ENCODE results near the gene TAF11L2.
"Not testable (repeated sequence)": the region's sequence is repeated elsewhere in the genome, so short reads cannot be mapped to it uniquely, and the experiment has no call there.

The TAF11L2 gene

DNA sequence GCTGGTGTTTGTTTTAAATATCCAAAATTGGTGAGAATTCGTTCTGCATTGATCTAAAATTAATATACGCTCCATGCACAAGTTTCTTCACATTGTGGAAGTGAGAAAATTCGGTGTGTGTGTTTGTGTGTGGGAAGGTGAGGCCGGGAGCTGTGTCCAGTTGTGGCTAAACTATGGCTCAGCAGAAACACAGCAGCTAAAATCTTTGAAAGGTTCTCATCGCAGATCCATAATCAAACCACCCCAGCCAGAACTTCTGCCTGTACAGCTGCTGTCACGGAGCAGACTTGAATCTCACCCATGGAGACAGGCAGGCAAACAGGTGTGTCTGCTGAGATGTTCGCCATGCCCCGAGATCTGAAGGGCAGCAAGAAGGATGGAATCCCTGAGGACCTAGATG lies at the start of gene TAF11L2:
Gene TAF11L2, plus strand, starts transcription at position 301 of the 400 bp plus-strand sequence.
- DNase-seq, result not testable (repeated sequence)

DNA sequence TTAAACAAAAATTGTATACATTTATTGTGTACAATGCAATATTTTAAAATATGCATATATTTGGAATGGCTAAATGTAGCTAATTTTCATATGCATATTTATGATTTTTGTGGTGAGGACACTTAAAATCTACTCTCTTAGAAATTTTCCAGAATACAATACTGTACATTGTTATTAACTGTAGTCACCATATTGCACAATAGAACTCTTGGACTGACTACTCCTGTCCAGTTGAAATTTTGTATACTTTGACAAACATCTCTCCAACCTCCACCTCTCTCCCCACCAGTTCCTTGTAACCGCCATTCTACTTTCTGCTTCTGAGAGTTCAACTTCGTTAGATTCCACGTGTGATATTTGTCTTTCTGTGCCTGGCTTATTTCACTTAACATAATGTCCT lies 49.2 kb upstream of the TAF11L2 start:
- no peak for DNase-seq

DNA sequence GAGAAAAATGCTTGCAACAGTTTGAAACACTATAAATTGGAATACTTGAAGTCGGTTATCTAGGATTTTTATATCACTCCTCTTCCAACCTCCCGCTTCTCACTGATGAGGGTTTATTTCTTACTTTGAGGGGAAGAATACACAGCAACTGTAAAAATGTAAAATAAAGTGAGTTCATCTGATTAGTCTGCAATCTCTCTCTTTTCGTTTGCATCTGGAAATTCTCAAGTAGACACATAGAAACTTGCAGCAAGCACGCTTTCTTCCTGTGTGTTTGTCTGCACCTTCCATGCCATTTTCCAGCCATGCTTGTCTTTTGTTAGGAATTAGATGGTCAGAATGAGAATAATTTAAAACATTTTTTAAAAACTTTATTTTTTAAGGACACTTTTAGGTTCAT lies 45.1 kb upstream of the TAF11L2 start:
- no peak for DNase-seq

DNA sequence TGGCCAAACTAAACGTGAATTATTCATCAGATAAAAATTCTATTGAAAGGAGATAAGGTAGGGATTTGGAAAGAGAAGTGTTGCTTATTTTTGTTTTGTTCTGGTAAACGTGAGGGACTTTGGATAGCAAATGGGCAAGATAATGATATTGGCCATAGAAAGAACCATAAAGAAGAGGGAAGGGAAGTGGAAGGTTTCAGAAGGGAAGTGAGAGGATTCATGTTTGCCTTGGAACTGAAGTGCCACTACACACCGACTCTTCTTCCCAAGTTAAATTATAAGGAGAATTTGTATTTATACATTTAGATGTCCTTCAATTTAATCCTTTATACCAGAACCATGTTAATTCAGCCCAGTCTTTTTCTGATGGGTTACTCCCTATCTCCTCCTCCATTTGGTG lies 42.1 kb upstream of the TAF11L2 start:
- no peak for DNase-seq

DNA sequence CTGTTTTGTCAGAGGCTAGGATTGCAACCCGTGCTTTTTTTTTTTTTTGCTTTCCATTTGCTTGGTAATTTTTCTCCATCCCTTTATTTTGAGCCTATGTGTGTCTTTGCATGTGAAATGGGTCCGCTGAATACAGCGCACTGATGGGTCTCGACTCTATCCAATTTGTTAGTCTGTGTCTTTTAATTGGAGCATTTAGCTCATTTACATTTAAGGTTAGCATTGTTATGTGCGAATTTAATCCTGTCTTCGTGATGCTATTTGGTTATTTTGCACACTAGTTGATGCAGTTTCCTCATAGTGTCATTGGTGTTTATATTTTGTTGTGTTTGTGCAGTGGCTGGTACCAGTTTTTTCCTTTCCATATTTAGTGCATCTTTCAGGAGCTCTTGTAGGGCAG lies 36.2 kb upstream of the TAF11L2 start:
- no peak for DNase-seq

DNA sequence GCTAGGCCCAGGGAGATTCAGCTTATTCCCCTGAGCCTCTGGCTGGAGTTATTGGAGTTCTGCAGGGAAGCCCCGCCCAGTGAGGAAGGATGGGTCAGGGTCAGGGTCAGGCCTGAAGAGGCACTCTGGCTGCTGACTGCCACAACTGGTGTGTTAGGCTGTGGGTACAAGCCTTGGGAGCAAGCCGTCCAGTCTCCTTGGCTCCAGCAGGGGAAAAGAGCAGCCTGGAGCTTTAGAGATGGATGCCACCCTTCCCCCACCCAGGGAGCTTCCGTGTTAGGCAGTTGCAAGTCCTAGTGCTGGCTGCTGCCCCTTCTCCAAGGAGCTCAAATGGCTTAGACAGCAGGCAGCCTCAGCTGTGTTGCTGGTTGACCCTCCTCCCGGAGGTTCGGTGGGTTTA lies 34.4 kb upstream of the TAF11L2 start:
- no peak for DNase-seq

DNA sequence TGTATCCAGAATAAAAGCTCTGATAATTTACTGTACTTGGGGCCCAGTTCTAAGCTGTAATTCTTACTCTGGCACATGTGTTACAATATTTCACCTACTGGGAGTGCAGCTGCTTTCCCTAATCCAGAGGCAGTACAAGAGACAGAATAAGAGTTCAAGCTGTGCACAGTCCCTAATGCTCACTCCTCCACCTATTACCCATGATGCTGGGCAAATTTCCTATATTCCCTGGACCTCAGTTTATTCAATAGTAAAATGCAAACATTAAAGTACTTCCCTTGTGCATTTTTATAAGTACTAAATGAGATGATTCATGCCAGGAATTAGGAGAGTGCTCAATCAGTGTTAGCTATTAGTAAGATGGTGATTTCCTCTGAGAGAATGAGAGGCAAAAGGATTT lies 28.0 kb upstream of the TAF11L2 start:
- DNase-seq, result no peak

DNA sequence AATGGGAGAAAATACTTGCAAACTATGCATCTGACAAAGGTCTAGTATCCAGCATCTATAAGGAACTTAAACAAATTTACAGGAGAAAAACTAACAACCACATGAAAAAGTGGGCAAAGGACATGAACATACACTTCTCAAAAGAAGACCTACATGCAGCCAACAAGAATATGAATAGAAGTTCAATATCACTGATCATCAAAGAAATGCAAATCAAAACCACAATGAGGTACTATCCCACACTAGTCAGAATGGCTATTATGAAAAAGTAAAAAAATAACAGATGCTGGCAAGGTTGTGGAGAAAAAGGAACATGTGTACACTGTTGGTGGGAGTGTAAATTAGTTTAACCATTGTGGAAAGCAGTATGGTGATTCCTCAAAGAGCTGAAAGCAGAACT lies 23.0 kb upstream of the TAF11L2 start:
- not testable (repeated sequence) for DNase-seq

DNA sequence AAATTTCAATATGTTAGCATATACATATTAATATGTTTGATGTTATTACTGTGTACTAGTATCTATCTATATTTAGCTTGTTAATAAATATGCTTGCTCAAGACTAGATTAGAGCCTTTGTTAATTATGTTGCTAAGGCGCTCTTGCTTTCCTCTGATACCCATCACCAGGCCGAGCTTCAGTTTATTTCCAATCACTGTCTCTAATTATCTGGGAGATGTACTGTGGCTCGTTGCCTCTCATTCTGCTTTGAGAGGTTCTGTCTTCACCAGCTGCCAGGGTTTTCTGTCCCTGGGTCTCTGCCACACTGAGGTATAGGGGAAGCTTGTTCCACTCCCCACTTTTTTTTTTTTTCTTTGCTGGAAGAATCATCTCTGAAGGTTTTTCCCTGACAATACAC lies 21.0 kb upstream of the TAF11L2 start:
- DNase-seq, result no peak

DNA sequence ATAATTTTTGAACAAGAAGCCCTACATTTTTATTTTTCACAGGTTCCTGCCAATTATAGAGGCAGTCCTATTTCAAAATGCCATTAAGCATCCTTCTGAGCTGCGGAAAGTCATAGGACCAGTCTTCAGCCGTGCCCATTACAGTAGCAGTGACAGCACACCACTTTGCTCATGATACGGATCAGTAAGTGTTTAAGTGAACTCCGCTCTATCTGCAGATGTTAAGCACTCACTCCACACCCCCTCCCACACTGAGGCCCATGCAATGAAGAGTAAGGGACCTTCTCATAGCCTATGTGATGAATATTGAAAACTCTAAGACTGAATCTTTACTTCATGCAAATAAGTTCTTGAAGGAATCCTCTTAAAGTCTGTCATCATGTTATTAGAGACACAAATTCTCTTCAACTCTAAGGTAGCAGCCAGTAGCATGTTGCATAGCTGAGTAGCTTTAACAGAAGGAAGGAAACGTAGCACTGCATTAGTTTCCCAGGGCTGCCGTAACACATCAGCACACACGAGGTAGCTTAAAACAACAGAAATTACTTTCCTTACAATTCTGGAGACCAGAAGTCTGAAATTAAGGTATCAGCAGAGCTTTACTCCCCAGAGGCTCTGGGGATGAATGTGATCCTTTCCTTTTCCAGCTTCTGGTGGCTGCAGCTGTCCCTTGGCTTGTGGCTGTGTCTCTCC lies 20.3 kb upstream of the TAF11L2 start:
- DNase-seq, result no peak

DNA sequence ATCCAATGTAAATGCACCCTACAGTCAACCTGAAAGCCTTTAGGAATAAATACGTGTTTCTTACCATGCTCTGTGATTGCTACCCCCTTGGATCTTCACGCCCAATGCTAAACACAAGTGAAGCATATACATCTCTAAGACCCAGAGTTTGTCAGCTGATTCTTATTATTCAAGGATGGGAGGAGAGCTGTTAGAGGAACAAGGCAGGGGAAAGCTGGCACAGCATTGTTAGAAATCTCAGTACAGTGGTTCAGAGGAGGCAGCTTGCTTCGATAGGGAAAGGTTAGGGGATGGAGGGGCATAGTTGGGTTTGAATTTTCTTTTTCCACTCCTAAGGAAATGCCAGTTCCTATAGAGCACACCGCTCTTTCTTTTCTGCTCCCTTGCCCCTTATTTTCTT lies 16.7 kb upstream of the TAF11L2 start:
- DNase-seq, result no peak

DNA sequence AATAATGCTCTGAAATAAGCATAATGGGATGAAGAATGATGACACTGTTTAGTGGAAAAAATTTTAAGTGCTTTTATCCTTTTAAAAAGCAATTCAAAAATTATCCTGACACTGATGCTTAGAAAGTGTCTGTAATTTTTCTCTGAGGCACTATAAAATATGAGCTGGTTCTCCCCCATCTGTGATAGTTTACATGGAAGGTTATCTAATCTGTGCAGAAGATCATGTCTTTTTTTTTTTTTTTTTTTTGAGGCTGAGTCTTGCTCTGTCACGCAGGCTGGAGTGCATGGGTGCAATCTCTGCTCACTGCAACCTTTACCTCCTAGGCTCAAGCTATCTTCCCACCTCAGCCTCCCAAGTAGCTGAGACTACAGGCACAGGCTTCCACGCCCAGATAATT lies 15.2 kb upstream of the TAF11L2 start:
- DNase-seq, result no peak

DNA sequence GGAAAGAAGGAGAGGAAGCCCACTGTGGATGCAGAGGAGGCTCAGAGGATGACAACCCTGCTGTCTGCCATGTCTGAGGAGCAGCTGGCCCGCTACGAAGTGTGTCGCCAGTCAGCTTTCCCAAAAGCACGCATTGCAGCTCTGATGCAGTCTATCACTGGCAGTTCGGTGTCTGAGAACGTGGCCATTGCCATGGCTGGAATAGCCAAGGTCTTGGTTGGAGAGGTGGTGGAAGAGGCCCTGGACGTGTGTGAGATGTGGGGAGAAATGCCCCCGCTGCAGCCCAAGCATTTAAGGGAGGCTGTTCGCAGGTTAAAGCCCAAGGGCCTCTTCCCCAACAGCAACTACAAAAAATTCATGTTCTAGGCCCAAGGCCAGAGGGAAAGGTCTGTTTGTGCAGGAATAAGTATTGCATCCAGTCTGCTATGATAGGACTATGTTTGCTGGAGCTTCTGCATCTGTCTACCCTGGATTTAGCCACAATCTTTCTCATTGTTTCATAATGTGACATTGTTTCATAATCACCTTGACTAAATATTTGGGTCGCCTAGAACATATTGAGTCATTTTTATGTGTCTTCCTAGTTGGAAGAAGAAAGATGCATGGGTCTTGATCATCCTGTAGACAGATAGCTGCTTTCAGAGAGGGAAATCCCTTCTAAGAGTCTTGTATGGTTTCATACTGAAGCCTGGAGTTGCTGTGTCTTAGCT lies 11.4 kb upstream of the TAF11L2 start:
- not testable (repeated sequence) for DNase-seq

DNA sequence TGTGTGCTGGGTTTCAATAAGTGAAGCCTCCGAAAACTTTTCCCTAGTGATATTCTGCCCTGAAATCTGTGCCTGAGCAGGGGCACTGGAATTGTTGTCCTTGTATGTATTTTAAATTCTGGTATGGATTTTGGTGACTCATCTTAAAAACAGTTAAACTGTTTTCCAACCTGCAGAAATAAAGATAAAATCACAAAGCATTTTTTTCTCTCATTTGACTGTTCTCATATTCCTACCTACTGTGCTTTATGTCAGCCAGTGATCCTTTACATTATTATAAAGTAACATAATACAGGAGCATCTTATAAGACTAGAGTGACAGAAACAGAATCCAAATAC lies 10.9 kb upstream of the TAF11L2 start:
- no peak for DNase-seq

DNA sequence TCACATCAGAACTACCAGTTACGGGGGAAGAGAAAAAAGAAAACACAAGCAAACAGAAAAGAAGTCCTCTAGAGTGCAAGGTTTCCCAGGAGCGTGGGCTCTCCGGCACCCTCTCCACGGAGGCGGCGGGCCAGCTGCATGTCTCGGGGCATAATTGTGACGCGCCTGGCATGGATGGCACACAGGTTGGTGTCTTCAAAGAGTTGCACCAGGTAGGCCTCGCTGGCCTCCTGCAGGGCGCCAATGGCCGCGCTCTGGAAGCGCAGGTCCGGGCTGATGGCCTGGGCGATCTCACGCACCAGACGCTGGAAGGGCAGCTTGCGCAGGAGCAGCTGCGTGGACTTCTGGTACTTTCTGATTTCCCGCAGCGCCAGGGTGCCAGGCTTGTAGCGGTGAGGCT lies 6.8 kb upstream of the TAF11L2 start:
- DNase-seq, result not testable (repeated sequence)

DNA sequence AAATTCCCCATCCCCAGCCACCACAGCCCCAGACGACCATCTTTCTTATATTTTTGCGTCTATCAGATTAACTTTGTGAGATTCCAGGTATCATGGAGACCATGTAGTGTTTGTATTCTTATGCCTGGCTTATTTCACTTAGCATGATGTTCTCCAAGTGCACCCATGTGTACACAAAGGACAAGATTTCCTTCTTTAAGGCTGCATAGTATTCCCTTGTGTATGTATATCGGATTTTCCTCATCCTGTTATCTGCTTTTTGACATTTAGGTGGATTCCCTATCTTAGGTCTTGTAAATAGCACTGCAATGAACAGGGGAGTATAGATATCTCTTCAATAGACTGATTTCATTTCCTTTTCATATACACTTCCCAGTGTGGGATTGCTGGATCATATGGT lies 5.3 kb upstream of the TAF11L2 start:
- no peak for DNase-seq

DNA sequence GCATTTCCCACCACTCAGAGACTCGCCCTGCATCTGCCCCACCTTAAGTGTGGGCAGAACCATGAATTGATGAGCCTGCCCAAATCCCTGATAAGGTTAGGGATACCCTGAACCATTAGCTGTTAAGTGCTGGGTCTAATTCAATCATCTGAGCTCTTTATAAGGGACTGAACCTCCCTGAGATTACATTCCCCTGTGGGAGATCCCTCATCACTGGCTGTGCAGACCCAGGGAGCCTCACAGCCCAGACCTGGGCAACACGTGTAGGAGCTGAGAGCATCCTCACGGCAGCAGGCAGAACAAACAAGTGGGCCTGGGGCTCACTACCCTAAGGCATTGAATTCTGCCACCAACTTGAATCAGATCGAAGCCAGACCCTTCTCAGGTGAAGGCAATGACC lies 585 bp upstream of the TAF11L2 start:
- no peak for DNase-seq

DNA sequence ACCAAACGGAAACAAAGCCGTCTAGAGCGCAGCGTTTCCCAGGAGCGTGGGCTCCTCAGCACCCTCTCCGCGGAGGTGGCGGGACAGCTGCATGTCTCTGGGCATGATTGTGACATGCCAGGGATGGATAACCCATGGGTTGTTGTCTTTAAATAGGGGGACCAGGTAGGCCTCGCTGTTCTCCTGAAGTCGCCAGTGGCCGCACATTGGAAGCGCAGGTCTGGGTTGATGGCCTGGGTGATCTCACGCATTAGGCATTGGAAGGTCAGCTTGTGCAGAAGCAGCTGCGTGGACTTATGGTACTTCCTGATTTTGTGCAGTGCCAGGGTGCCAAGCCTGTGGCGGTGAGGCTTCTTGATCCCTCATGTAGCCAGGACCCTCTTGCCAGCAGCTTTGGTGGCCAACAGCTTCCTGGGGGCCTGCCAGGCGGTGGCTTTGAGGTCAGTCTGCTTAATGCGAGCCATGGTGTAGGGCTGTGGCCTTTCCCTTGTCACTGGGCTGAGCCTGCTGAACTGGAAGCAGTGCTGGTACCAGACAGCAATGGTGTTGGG lies 13.8 kb downstream of the TAF11L2 start:
- no peak for DNase-seq

DNA sequence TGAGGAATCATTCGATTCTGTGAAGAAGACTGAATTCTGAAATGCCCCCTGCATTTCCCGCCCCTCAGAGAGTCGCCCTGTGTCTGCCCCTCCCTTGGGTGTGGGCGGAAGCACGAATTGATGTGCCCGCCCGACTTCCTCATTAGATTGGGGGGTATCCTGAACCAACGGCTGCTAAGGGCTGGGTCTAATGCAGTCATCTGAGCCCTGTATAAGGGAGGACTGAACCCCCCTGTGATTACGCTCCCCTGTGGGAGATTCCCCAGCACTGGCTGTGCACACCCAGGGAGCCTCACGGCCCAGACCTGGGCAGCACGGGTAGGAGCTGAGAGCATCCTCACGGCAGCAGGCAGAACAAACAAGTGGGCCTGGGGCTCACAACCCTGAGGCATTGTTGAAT lies 19.5 kb downstream of the TAF11L2 start:
- peak; percentile 16 for DNase-seq

DNA sequence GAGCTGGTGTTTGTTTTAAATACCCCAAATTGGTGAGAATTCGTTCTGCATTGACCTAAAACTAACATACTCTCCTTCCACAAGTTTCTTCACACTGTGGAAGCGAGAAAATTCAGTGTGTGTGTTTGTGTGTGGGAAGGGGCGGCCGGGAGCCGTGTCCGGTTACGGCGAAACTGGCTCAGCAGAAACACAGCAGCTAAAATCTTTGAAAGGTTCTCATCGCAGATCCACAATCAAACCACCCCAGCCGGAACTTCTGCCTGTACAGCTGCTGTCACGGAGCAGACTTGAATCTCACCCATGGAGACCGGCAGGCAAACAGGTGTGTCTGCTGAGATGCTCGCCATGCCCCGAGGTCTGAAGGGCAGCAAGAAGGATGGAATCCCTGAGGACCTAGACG lies 20.0 kb downstream of the TAF11L2 start, which contains the start of gene TAF11L3:
Gene TAF11L3, plus strand, starts transcription at position 301 of the 400 bp plus-strand sequence.
- DNase-seq, result not testable (repeated sequence)

DNA sequence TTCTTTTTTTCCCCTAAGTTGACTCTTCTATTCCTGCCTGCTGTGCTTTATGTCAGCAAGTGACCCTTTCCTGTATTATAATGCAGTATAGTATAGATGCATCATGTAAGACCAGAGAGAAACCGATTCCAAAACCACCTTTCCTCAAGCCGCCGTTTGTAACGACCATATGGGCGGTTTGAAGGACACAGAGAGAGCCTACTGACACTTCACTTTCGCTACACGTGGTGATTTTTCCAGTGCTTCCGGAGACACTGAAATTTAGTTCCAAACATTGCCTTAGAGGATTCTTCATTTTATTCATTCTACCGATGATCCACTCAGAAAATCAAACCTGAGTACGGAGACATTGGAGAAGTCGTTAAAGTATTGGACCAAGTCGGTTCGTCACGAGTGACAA lies 21.5 kb downstream of the TAF11L2 start:
- not testable (repeated sequence) for DNase-seq

DNA sequence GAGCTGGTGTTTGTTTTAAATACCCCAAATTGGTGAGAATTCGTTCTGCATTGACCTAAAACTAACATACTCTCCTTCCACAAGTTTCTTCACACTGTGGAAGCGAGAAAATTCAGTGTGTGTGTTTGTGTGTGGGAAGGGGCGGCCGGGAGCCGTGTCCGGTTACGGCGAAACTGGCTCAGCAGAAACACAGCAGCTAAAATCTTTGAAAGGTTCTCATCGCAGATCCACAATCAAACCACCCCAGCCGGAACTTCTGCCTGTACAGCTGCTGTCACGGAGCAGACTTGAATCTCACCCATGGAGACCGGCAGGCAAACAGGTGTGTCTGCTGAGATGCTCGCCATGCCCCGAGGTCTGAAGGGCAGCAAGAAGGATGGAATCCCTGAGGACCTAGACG lies 23.5 kb downstream of the TAF11L2 start, which contains the start of gene TAF11L4:
Gene TAF11L4, plus strand, starts transcription at position 301 of the 400 bp plus-strand sequence.
- not testable (repeated sequence) for DNase-seq

DNA sequence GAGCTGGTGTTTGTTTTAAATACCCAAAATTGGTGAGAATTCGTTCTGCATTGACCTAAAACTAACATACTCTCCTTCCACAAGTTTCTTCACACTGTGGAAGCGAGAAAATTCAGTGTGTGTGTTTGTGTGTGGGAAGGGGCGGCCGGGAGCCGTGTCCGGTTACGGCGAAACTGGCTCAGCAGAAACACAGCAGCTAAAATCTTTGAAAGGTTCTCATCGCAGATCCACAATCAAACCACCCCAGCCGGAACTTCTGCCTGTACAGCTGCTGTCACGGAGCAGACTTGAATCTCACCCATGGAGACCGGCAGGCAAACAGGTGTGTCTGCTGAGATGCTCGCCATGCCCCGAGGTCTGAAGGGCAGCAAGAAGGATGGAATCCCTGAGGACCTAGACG lies 26.9 kb downstream of the TAF11L2 start, which contains the start of gene TAF11L5:
Gene TAF11L5, plus strand, starts transcription at position 301 of the 400 bp plus-strand sequence.
- DNase-seq, result not testable (repeated sequence)

DNA sequence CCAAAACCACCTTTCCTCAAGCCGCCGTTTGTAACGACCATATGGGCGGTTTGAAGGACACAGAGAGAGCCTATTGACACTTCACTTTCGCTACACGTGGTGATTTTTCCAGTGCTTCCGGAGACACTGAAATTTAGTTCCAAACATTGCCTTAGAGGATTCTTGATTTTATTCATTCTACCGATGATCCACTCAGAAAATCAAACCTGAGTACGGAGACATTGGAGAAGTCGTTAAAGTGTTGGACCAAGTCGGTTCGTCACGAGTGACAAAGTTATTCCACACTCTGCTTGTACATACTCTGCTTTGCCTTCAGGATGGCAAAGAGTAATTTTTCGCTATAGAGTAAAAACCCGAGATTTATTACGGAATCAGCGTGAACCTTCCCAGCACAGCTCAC lies 28.5 kb downstream of the TAF11L2 start:
- not testable (repeated sequence) for DNase-seq

All from activated CD4-positive, alpha-beta T cell treated with anti-CD3 and anti-CD28 coated beads for 1 hour (primary cell).